HEK293 (cell line): Measurements from ENCODE around the gene MMP11.

ENCODE experiments used
- CTCF ChIA-PET: fragments of 350-600 bp; formaldehyde crosslinking; extraction: SDS; loops from one replicate; lab custom pipeline; 2021; ENCODE audit warnings: antibody characterized with exemption; lab: Yijun Ruan, JAX
- POLR2A ChIA-PET: fragments of 300-600 bp; formaldehyde crosslinking; extraction: SDS; loops from one replicate; lab custom pipeline; 2020; ENCODE audit warnings: antibody characterized with exemption, inconsistent platforms; lab: Yijun Ruan, JAX
- H3K27ac ChIP-seq: fragments of 200-500 bp; sonication (Bioruptor generic); 2 replicates; pipeline ENCODE4 v1.5.1; 2014; ENCODE audit warnings: low read depth, low read length, control low read depth, inconsistent platforms; ENCODE audit errors: extremely low read depth
- H3K36me3 ChIP-seq, 2 experiments: fragments of 200-500 bp in 1 of 2; sonication (Bioruptor generic) in 1 of 2; 1 replicate in 1 of 2; 2 replicates in 1 of 2; pipeline ENCODE4 v1.5.1; 2014 to 2017; ENCODE audit warnings: inconsistent platforms in 2 of 2, low read length in 2 of 2; ENCODE audit not compliant: control insufficient read depth in 2 of 2, insufficient read depth in 1 of 2
- H3K4me1 ChIP-seq: fragments of 200-500 bp; sonication (Bioruptor generic); 2 replicates; pipeline ENCODE4 v1.5.1; 2014; ENCODE audit warnings: mild to moderate bottlenecking, low read length, inconsistent platforms; ENCODE audit not compliant: control insufficient read depth, insufficient read depth
- H3K4me3 ChIP-seq: 2 replicates; pipeline ENCODE4 v1.5.1; 2011; ENCODE audit warnings: low read depth, mild to moderate bottlenecking, control low read depth, low read length, moderate library complexity
- H3K9me3 ChIP-seq: fragments of 200-500 bp; sonication (Bioruptor generic); 2 replicates; pipeline ENCODE4 v1.5.1; 2014; ENCODE audit warnings: low read depth, low read length, inconsistent platforms; ENCODE audit not compliant: control insufficient read depth, insufficient read depth
- BCL6B ChIP-seq: fragments of 450-650 bp; formaldehyde crosslinking; IDR thresholded peaks from 2 replicates; pipeline ENCODE4 v1.5.1; 2017; ENCODE audit warnings: missing biosample characterization, missing genetic modification characterization
- KLF9 ChIP-seq: fragments of 450-650 bp; formaldehyde crosslinking; IDR thresholded peaks from 2 replicates; pipeline ENCODE4 v1.5.1; 2016; ENCODE audit warnings: missing biosample characterization, missing genetic modification characterization, low read depth
- SETDB1 ChIP-seq: IDR thresholded peaks from one replicate; pipeline ENCODE4 v1.6.1; 2017; ENCODE audit warnings: mild to moderate bottlenecking, low read length, moderate library complexity, mixed read lengths; ENCODE audit not compliant: insufficient read length
- SP3 ChIP-seq: fragments of 450-650 bp; formaldehyde crosslinking; IDR thresholded peaks from 2 replicates; pipeline ENCODE4 v1.5.1; 2016; ENCODE audit warnings: missing biosample characterization, missing genetic modification characterization
- ZBTB49 ChIP-seq: fragments of 450-650 bp; formaldehyde crosslinking; IDR thresholded peaks from 2 replicates; pipeline ENCODE4 v1.5.1; 2016; ENCODE audit warnings: missing biosample characterization, missing genetic modification characterization, low read depth
- ZNF16 ChIP-seq: fragments of 450-650 bp; formaldehyde crosslinking; IDR thresholded peaks from 2 replicates; pipeline ENCODE4 v1.5.1; 2016; ENCODE audit warnings: low read depth, missing biosample characterization, missing genetic modification characterization
- ZNF169 ChIP-seq: fragments of 450-650 bp; formaldehyde crosslinking; IDR thresholded peaks from 2 replicates; pipeline ENCODE4 v1.5.1; 2016; ENCODE audit warnings: missing biosample characterization, missing genetic modification characterization
- ZNF174 ChIP-seq: fragments of 450-650 bp; formaldehyde crosslinking; IDR thresholded peaks from 2 replicates; pipeline ENCODE4 v1.5.0; 2017; ENCODE audit warnings: missing biosample characterization, mild to moderate bottlenecking, missing genetic modification characterization
- ZNF214 ChIP-seq: fragments of 450-650 bp; formaldehyde crosslinking; IDR thresholded peaks from 2 replicates; pipeline ENCODE4 v1.5.1; 2017; ENCODE audit warnings: missing biosample characterization, mild to moderate bottlenecking, missing genetic modification characterization, borderline replicate concordance
- ZNF292 ChIP-seq: fragments of 450-650 bp; formaldehyde crosslinking; IDR thresholded peaks from 2 replicates; pipeline ENCODE4 v1.5.1; 2016; ENCODE audit warnings: low read depth, missing biosample characterization, missing genetic modification characterization, borderline replicate concordance
- ZNF341 ChIP-seq: fragments of 450-650 bp; formaldehyde crosslinking; IDR thresholded peaks from 2 replicates; pipeline ENCODE4; 2016; ENCODE audit warnings: low read depth, missing biosample characterization, missing genetic modification characterization
- ZNF488 ChIP-seq: fragments of 450-650 bp; formaldehyde crosslinking; IDR thresholded peaks from 2 replicates; pipeline ENCODE4 v1.5.1; 2016; ENCODE audit warnings: missing biosample characterization, missing genetic modification characterization
- ZNF555 ChIP-seq: fragments of 450-650 bp; formaldehyde crosslinking; conservative IDR thresholded peaks from 2 replicates; pipeline ENCODE4 v1.5.1; 2017; ENCODE audit warnings: missing biosample characterization, mild to moderate bottlenecking, missing genetic modification characterization, inconsistent platforms
- ZNF768 ChIP-seq: fragments of 450-650 bp; formaldehyde crosslinking; IDR thresholded peaks from 2 replicates; pipeline ENCODE4 v1.5.1; 2018; ENCODE audit warnings: missing biosample characterization, mild to moderate bottlenecking, missing genetic modification characterization
- ZNF792 ChIP-seq: fragments of 450-650 bp; formaldehyde crosslinking; IDR thresholded peaks from 2 replicates; pipeline ENCODE4 v1.5.1; 2016; ENCODE audit warnings: missing biosample characterization, missing genetic modification characterization
- ZSCAN30 ChIP-seq: fragments of 450-650 bp; IDR thresholded peaks from 2 replicates; pipeline ENCODE4 v1.5.1; 2018; ENCODE audit warnings: missing biosample characterization, mild to moderate bottlenecking, missing genetic modification characterization, moderate library complexity
- ZSCAN5A ChIP-seq: fragments of 450-650 bp; formaldehyde crosslinking; IDR thresholded peaks from 2 replicates; pipeline ENCODE4 v1.5.1; 2016; ENCODE audit warnings: missing biosample characterization, missing genetic modification characterization

The MMP11 gene

GRCh38 chr22:23744001-23744400, 28.6 kb upstream of the MMP11 start:
- ChIA-PET CTCF (interaction anchor here (0.7 kb wide), 1 partner anchor 538 kb away, joined by 3 read pairs; no protein-coding TSS in a partner anchor), POLR2A (interaction anchor here (0.6 to 2.0 kb wide), 2 partner anchors 18 to 27 kb away, joined by 3 to 7 read pairs; no protein-coding TSS in a partner anchor)
- Histone ChIP-seq H3K9me3 (no peaks in the 10 kb centered on the region), H3K4me3 (no peak overlapping the region), H3K27ac (no peak overlapping the region), H3K4me1 (no peaks in the 10 kb centered on the region), H3K36me3 (peaks cover 13 to 48% of the 10 kb centered on the region in 2 experiments)
- TF ChIP-seq SETDB1 (peak; percentile 77), ZNF169 (tag by site-specific recombination) (no peak), ZNF214 (tag by site-specific recombination) (peak; percentile 51; the same call in 1 of the 2 replicates), ZBTB49 (tag by site-specific recombination) (no peak)

- POLR2A ChIA-PET: interaction anchor here (2.0 kb wide), 1 partner anchor 28 kb away, joined by 7 read pairs; no protein-coding TSS in a partner anchor
- H3K4me1 ChIP-seq: no peaks in the 10 kb centered on the region
- peaks cover 13 to 48% of the 10 kb centered on the region in 2 experiments for H3K36me3 ChIP-seq
- no peak overlapping the region for H3K27ac ChIP-seq
- H3K9me3 ChIP-seq: no peaks in the 10 kb centered on the region
- no peak for TF ChIP-seq ZNF555
- TF ChIP-seq ZNF488 (tag by site-specific recombination): no peak
- no peak for TF ChIP-seq KLF9 (tag by site-specific recombination)
- CTCF ChIA-PET: interaction anchor here (0.7 kb wide), 1 partner anchor 538 kb away, joined by 3 read pairs; no protein-coding TSS in a partner anchor
- H3K4me3 ChIP-seq: no peak overlapping the region
Observed at GRCh38 chr22:23744485-23744884, 28.2 kb upstream of the MMP11 start.

GRCh38 chr22:23745791-23746190, 26.9 kb upstream of the MMP11 start:
- CTCF ChIA-PET: interaction anchor here (0.6 kb wide), 1 partner anchor 412 kb away, joined by 3 read pairs; no protein-coding TSS in a partner anchor
- no peak overlapping the region for H3K27ac ChIP-seq
- TF ChIP-seq BCL6B (tag by site-specific recombination) (no peak), ZBTB49 (tag by site-specific recombination) (no peak), ZNF16 (no peak), ZSCAN30 (tag by site-specific recombination) (no peak), ZNF174 (tag by site-specific recombination) (no peak), ZNF768 (tag by site-specific recombination) (no peak), SP3 (tag by site-specific recombination) (no peak), ZSCAN5A (tag by site-specific recombination) (no peak), ZNF292 (tag by site-specific recombination) (no peak), ZNF341 (tag by site-specific recombination) (no peak), ZNF792 (tag by site-specific recombination) (no peak)
- POLR2A ChIA-PET: interaction anchor here (2.0 kb wide), 1 partner anchor 29 kb away, joined by 7 read pairs; no protein-coding TSS in a partner anchor
- H3K4me1 ChIP-seq: 0 out of 2 replicates have a peak, but pooled peaks cover 6% of the 10 kb centered on the region
- H3K9me3 ChIP-seq: no peaks in the 10 kb centered on the region
- H3K4me3 ChIP-seq: no peak overlapping the region
- H3K36me3 ChIP-seq: peaks cover 13 to 48% of the 10 kb centered on the region in 2 experiments
